Stomach smooth muscle (tissue), 2 donors: Measurements from ENCODE around the gene MVD.

Source experiments
- H3K27ac ChIP-seq: one replicate; pipeline ENCODE4 v1.7.0; 2013; ENCODE audit warnings: mild to moderate bottlenecking, low read length, inconsistent platforms
- H3K27me3 ChIP-seq, 2 donors: one replicate each; pipeline ENCODE4 v1.7.0; 2013; ENCODE audit warnings: low read length in 2 of 2; ENCODE audit not compliant: insufficient read depth in 2 of 2, control insufficient read depth in 1 of 2
- H3K36me3 ChIP-seq, 2 donors: one replicate each; pipeline ENCODE4 v1.7.0; 2013; ENCODE audit warnings: low read length in 2 of 2; ENCODE audit not compliant: control insufficient read depth in 2 of 2, insufficient read depth in 2 of 2
- H3K4me1 ChIP-seq: one replicate; pipeline ENCODE4 v1.7.0; 2013; ENCODE audit warnings: low read length; ENCODE audit not compliant: control insufficient read depth, insufficient read depth
- H3K4me3 ChIP-seq, 2 donors: one replicate each; pipeline ENCODE4 v1.7.0; 2013; ENCODE audit warnings: low read length in 2 of 2
- H3K9ac ChIP-seq, 2 donors: one replicate each; pipeline ENCODE4 v1.7.0; 2013; ENCODE audit warnings: low read length in 2 of 2, mild to moderate bottlenecking in 1 of 2
- H3K9me3 ChIP-seq, 2 donors: one replicate each; pipeline ENCODE4 v1.7.0; 2013; ENCODE audit warnings: low read length in 2 of 2; ENCODE audit not compliant: control insufficient read depth in 2 of 2
- donor health status: healthy.
- donor health status: Pancreatic carcinoma.

MVD gene

GRCh38 chr16:88654363-88655052 lies 8.4 kb downstream of the MVD start:
- peaks cover 6 to 15% of the 10 kb centered on the region in 2 donors for H3K27me3 ChIP-seq
- peaks cover 7% of the 10 kb centered on the region for H3K4me1 ChIP-seq
- no peak overlapping the region for H3K4me3 ChIP-seq
- peaks cover 4 to 16% of the 10 kb centered on the region in 2 donors for H3K36me3 ChIP-seq
- H3K27ac ChIP-seq = no peak overlapping the region
- no peak overlapping the region for H3K9ac ChIP-seq
- H3K9me3 ChIP-seq = no peaks in the 10 kb centered on the region

- Histone ChIP-seq H3K9me3 (no peaks in the 10 kb centered on the region), H3K9ac (no peak overlapping the region), H3K27ac (no peak overlapping the region), H3K4me1 (peaks cover 7% of the 10 kb centered on the region), H3K36me3 (peaks cover 4 to 14% of the 10 kb centered on the region in 2 donors), H3K27me3 (peaks cover 6 to 15% of the 10 kb centered on the region in 2 donors), H3K4me3 (no peak overlapping the region)
Measured at GRCh38 chr16:88653596-88654362, 9.1 kb downstream of the MVD start.

GRCh38 chr16:88653101-88653500 lies 9.8 kb downstream of the MVD start:
- Histone ChIP-seq H3K27ac (no peak overlapping the region), H3K27me3 (peaks cover 6 to 15% of the 10 kb centered on the region in 2 donors), H3K4me3 (no peak overlapping the region), H3K36me3 (peaks cover 4 to 14% of the 10 kb centered on the region in 2 donors), H3K4me1 (peaks cover 7% of the 10 kb centered on the region), H3K9me3 (no peaks in the 10 kb centered on the region), H3K9ac (no peak overlapping the region)

- no peak overlapping the region for H3K4me3 ChIP-seq
- no peaks in the 10 kb centered on the region for H3K9me3 ChIP-seq
- H3K27ac ChIP-seq = no peak overlapping the region
- peaks cover 6 to 15% of the 10 kb centered on the region in 2 donors for H3K27me3 ChIP-seq
- H3K36me3 ChIP-seq = peaks cover 4 to 14% of the 10 kb centered on the region in 2 donors
- no peak overlapping the region for H3K9ac ChIP-seq
- H3K4me1 ChIP-seq = peaks cover 7% of the 10 kb centered on the region
Measured at GRCh38 chr16:88652762-88653063, 10.2 kb downstream of the MVD start.

- Histone ChIP-seq H3K4me3 (no peak overlapping the region), H3K27ac (no peak overlapping the region), H3K9me3 (no peaks in the 10 kb centered on the region), H3K36me3 (peaks cover 4 to 14% of the 10 kb centered on the region in 2 donors), H3K4me1 (peaks cover 7% of the 10 kb centered on the region), H3K9ac (no peak overlapping the region), H3K27me3 (peaks cover 6 to 15% of the 10 kb centered on the region in 2 donors)
Measured at GRCh38 chr16:88651989-88652761, 10.7 kb downstream of the MVD start.

GRCh38 chr16:88651276-88651988 lies 11.5 kb downstream of the MVD start:
- no peaks in the 10 kb centered on the region for H3K9me3 ChIP-seq
- peaks cover 4 to 11% of the 10 kb centered on the region in 2 donors for H3K36me3 ChIP-seq
- H3K4me3 ChIP-seq = peak overlapping the region in 1 of 2 donors; percentile 59
- H3K4me1 ChIP-seq = peaks cover 7% of the 10 kb centered on the region
- H3K27me3 ChIP-seq = peaks cover 6 to 15% of the 10 kb centered on the region in 2 donors
- H3K9ac ChIP-seq = peak overlapping the region in 1 of 2 donors; percentile 26
- no peak overlapping the region for H3K27ac ChIP-seq

- H3K4me3 ChIP-seq = peak within 1 kb of the TSS; percentile 35 to 71
- H3K27ac ChIP-seq = no peak within 1 kb of the TSS
- peaks cover 4 to 9% of the 10 kb centered on the region in 2 donors for H3K36me3 ChIP-seq
- H3K4me1 ChIP-seq = peaks cover 7% of the 10 kb centered on the region
- peaks cover 6 to 15% of the 10 kb centered on the region in 2 donors for H3K27me3 ChIP-seq
- peak within 1 kb of the TSS; percentile 42 to 47 for H3K9ac ChIP-seq
- H3K9me3 ChIP-seq = no peaks in the 10 kb centered on the region
Measured at GRCh38 chr16:88650749-88651275, 12.1 kb downstream of the MVD start, which contains the start of gene CYBA. Gene CYBA (minus strand): TSS chr16:88651053. CDS start chr16:88651013, 40 bp downstream.

GRCh38 chr16:88649924-88650748 lies 12.8 kb downstream of the MVD start:
- H3K27me3 ChIP-seq = peaks cover 6 to 15% of the 10 kb centered on the region in 2 donors
- no peaks in the 10 kb centered on the region for H3K9me3 ChIP-seq
- peak overlapping the region; percentile 21 to 42 for H3K9ac ChIP-seq
- H3K27ac ChIP-seq = no peak overlapping the region
- peak overlapping the region; percentile 35 to 71 for H3K4me3 ChIP-seq
- peaks cover 7% of the 10 kb centered on the region for H3K4me1 ChIP-seq
- peaks cover 3 to 9% of the 10 kb centered on the region in 2 donors for H3K36me3 ChIP-seq

GRCh38 chr16:88649195-88649923 lies 13.5 kb downstream of the MVD start:
- no peak overlapping the region for H3K27ac ChIP-seq
- no peak overlapping the region for H3K4me3 ChIP-seq
- peaks cover 0 to 5% of the 10 kb centered on the region in 2 donors for H3K36me3 ChIP-seq
- peaks cover 7% of the 10 kb centered on the region for H3K4me1 ChIP-seq
- peaks cover 6 to 15% of the 10 kb centered on the region in 2 donors for H3K27me3 ChIP-seq
- H3K9me3 ChIP-seq = no peaks in the 10 kb centered on the region
- no peak overlapping the region for H3K9ac ChIP-seq
